HCT116 (cell line): Measurements from ENCODE around the gene RGS12. TPM values are rescaled to one million over a fixed set of nuclear protein-coding genes. Genes with fewer than 3 reads are reported as not detected.

Source experiments
- ATAC-seq: fragments of 200-7000 bp; cut with Tn5 transposase; 2 replicates; pipeline ENCODE4 v1.9.1; 2020; ENCODE audit warnings: mild to moderate bottlenecking, moderate library complexity
- BruUV-seq: library from RNA; stranded (reverse); fragments of 400-500 nt; replicated peaks from 2 replicates; lab custom pipeline; 2021; lab: Mats Ljungman, UMichigan
- CTCF ChIA-PET: fragments of 300-600 bp; sonication (Branson Sonifier 250); formaldehyde crosslinking; loops from one replicate; lab custom pipeline; 2021; ENCODE audit warnings: antibody characterized with exemption; lab: Charles Lee
- POLR2A ChIA-PET: fragments of 300-600, 350-600 bp; sonication (Branson Sonifier 250); formaldehyde crosslinking; loops from one replicate; lab custom pipeline; 2021; ENCODE audit warnings: antibody characterized with exemption; lab: Charles Lee
- RAD21 ChIA-PET, 2 experiments: fragments of 300-600 bp; sonication (Branson Sonifier 250); formaldehyde crosslinking; loops; one replicate each; lab custom pipeline; 2023; ENCODE audit warnings: low total read pairs in 2 of 2; ENCODE audit not compliant: uncharacterized antibody in 2 of 2, unreplicated experiment in 2 of 2, low non-redundant PET in 1 of 2; lab: Charles Lee
- DNase-seq: peaks from one replicate; pipeline ENCODE4 v3.0.0-alpha.2; 2010; ENCODE audit warnings: low read depth, low spot score
- H2AFZ ChIP-seq: fragments of 200-600 bp; shearing (Covaris generic), sonication (generic); 2 replicates; pipeline ENCODE4 v1.6.1; 2017; ENCODE audit warnings: low read depth, mixed run types, mixed read lengths, antibody characterized with exemption, low read length; ENCODE audit not compliant: poor library complexity, severe bottlenecking
- H3K27ac ChIP-seq: 2 replicates; pipeline ENCODE4 v1.5.1; 2012; ENCODE audit warnings: low read depth, low read length
- H3K27me3 ChIP-seq: fragments of 200-600 bp; sonication (generic); 2 replicates; pipeline ENCODE4 v1.6.1; 2016; ENCODE audit warnings: mixed run types, low read length, mixed read lengths; ENCODE audit not compliant: insufficient read depth
- H3K36me3 ChIP-seq, 2 experiments: fragments of 200-500 bp in 1 of 2; fragments of 200-600 bp in 1 of 2; sonication (Bioruptor generic) in 1 of 2; sonication (generic) in 1 of 2; 2 replicates each; pipeline versions ENCODE4 v1.5.1 to v1.6.1; 2014 to 2016; ENCODE audit warnings: low read length in 2 of 2, inconsistent platforms in 1 of 2, mixed read lengths in 1 of 2, mixed run types in 1 of 2; ENCODE audit not compliant: insufficient read depth in 2 of 2, control insufficient read depth in 1 of 2
- H3K4me1 ChIP-seq, 2 experiments: fragments of 200-600 bp in 1 of 2; sonication (generic) in 1 of 2; 2 replicates each; pipeline versions ENCODE4 v1.5.1 to v1.6.1; 2012 to 2017; ENCODE audit warnings: low read length in 2 of 2, inconsistent platforms in 1 of 2, mild to moderate bottlenecking in 1 of 2, mixed read lengths in 1 of 2, mixed run types in 1 of 2, moderate library complexity in 1 of 2; ENCODE audit not compliant: insufficient read depth in 2 of 2, control insufficient read depth in 1 of 2
- H3K4me2 ChIP-seq: fragments of 200-600 bp; sonication (generic); 2 replicates; pipeline ENCODE4 v1.6.1; 2017; ENCODE audit warnings: mixed run types, low read length, mixed read lengths
- H3K4me3 ChIP-seq, 2 experiments: fragments of 200-600 bp in 1 of 2; sonication (generic) in 1 of 2; replicated peaks in 1 of 2; 2 replicates each; pipeline ENCODE4 v1.5.1; 2011 to 2016; ENCODE audit warnings: low read length in 2 of 2, control low read depth in 1 of 2, low read depth in 1 of 2, mild to moderate bottlenecking in 1 of 2, mixed read lengths in 1 of 2, mixed run types in 1 of 2
- H3K79me2 ChIP-seq: fragments of 200-600 bp; sonication (generic); 2 replicates; pipeline ENCODE4 v1.6.1; 2017; ENCODE audit warnings: mild to moderate bottlenecking, mixed run types, low read length, moderate library complexity, mixed read lengths; ENCODE audit not compliant: insufficient read depth
- H3K9ac ChIP-seq: fragments of 200-600 bp; sonication (generic); 2 replicates; pipeline ENCODE4 v1.6.1; 2016; ENCODE audit warnings: low read length, mixed read lengths
- H3K9me2 ChIP-seq: fragments of 200-600 bp; sonication (generic), shearing (Covaris generic); 2 replicates; pipeline ENCODE4 v1.6.1; 2017; ENCODE audit warnings: mixed run types, mild to moderate bottlenecking, moderate library complexity; ENCODE audit not compliant: insufficient read depth
- H3K9me3 ChIP-seq, 2 experiments: fragments of 200-500 bp in 1 of 2; fragments of 200-600 bp in 1 of 2; sonication (Bioruptor generic) in 1 of 2; sonication (generic) in 1 of 2; 2 replicates each; pipeline ENCODE4 v1.6.1; 2014 to 2017; ENCODE audit warnings: low read length in 2 of 2, mixed read lengths in 2 of 2, inconsistent platforms in 1 of 2, low read depth in 1 of 2, mild to moderate bottlenecking in 1 of 2, mixed run types in 1 of 2, moderate library complexity in 1 of 2; ENCODE audit not compliant: control insufficient read depth in 1 of 2, insufficient read depth in 1 of 2
- H4K20me1 ChIP-seq: fragments of 200-600 bp; sonication (generic), shearing (Covaris generic); 2 replicates; pipeline ENCODE4 v1.6.1; 2017; ENCODE audit warnings: mixed run types, mild to moderate bottlenecking, moderate library complexity; ENCODE audit not compliant: insufficient read depth
- ATF3 ChIP-seq: IDR thresholded peaks from 2 replicates; pipeline ENCODE4 v1.6.1; 2012
- CTCF ChIP-seq, 3 experiments: fragments of 200-600 bp in 1 of 3; sonication (generic) in 1 of 3; IDR thresholded peaks in 2 of 3; conservative IDR thresholded peaks in 1 of 3; 2 replicates each; pipeline ENCODE4 v1.5.1; 2012 to 2017; ENCODE audit warnings: low read depth in 2 of 3, low read length in 2 of 3, antibody characterized with exemption in 1 of 3, borderline replicate concordance in 1 of 3, control low read depth in 1 of 3, mild to moderate bottlenecking in 1 of 3, mixed read lengths in 1 of 3, mixed run types in 1 of 3, moderate library complexity in 1 of 3; ENCODE audit not compliant: insufficient read depth in 1 of 3
- EZH2 ChIP-seq: fragments of 200-600 bp; sonication (generic); IDR thresholded peaks from 2 replicates; pipeline ENCODE4 v1.6.1; 2017; ENCODE audit warnings: antibody characterized with exemption, mixed run types
- FOSL1 ChIP-seq: IDR thresholded peaks from 2 replicates; pipeline ENCODE4 v1.6.1; 2012; ENCODE audit warnings: low read depth
- JUND ChIP-seq: IDR thresholded peaks from 2 replicates; pipeline ENCODE4 v1.6.1; 2012
- REST ChIP-seq: IDR thresholded peaks from 2 replicates; pipeline ENCODE4 v1.6.1; 2012; ENCODE audit warnings: low read depth
- SIN3A ChIP-seq: IDR thresholded peaks from 2 replicates; pipeline ENCODE4 v1.6.1; 2012; ENCODE audit warnings: low read depth
- TCF7L2 ChIP-seq: IDR thresholded peaks from 2 replicates; pipeline ENCODE4 v1.7.0; 2011; ENCODE audit warnings: borderline replicate concordance, inconsistent platforms; ENCODE audit not compliant: insufficient read depth, insufficient read length; ENCODE audit errors: extremely low read depth
- ZNF274 ChIP-seq: fragments of 200-500 bp; sonication (Bioruptor generic); IDR thresholded peaks from 2 replicates; pipeline ENCODE4 v1.6.1; 2014; ENCODE audit warnings: mild to moderate bottlenecking, low read depth, low read length, inconsistent platforms
- intact Hi-C: fragments of 100-400 bp; cut with micrococcal nuclease; formaldehyde crosslinking; loops from 2 replicates; pipeline ENCODE4 v1.10.0; 2022
- total RNA-seq: library from RNA; stranded (reverse); gene quantifications from one replicate; pipeline ENCODE4 v1.2.1, GENCODE V29; 2021; ENCODE audit not compliant: unreplicated experiment

The RGS12 gene
- total RNA-seq, 1 experiment from 2014 or later = 22.2 TPM

GRCh38 chr4:3320361-3321023 is 27.7 kb downstream of the RGS12 start:
- Histone ChIP-seq H3K9me2 (no peaks in the 10 kb centered on the region), H3K79me2 (no peaks in the 10 kb centered on the region), H3K27me3 (no peaks in the 10 kb centered on the region), H4K20me1 (no peaks in the 10 kb centered on the region), H3K4me1 (no peaks in the 10 kb centered on the region), H3K36me3 (no peaks in the 10 kb centered on the region; a peak in 1 of 4 replicates), H3K9ac (no peak overlapping the region), H3K9me3 (no peaks in the 10 kb centered on the region), H3K4me3 (no peak overlapping the region), H3K4me2 (no peak overlapping the region), H3K27ac (no peak overlapping the region), H2AFZ (no peak overlapping the region)
- intact Hi-C loops = no loop called here
- POLR2A ChIA-PET = no interaction called here
- DNase-seq (no peak), ATAC-seq (no peak)
- TF ChIP-seq TCF7L2 = no peak
- TF ChIP-seq JUND = no peak
- TF ChIP-seq EZH2 = no peak
- TF ChIP-seq ZNF274 = no peak
- TF ChIP-seq ATF3 = no peak
- no peak for TF ChIP-seq REST
- TF ChIP-seq FOSL1 = no peak
- no peak for TF ChIP-seq CTCF (IDR thresholded peaks at IDR 0.05 in 2 of 3, conservative IDR thresholded peaks at IDR 0.05 in 1 of 3; ENCODE audit: borderline replicate concordance in 1 of 3, insufficient read depth in 1 of 3, low read depth in 2 of 3, low read length in 2 of 3)
- no peak for TF ChIP-seq SIN3A
- RAD21 ChIA-PET = no interaction called here
- CTCF ChIA-PET = no interaction called here
- no TSS peak for BruUV-seq
